Neuronal stem cell (in vitro differentiated cells): Measurements from ENCODE around the gene SMAD7.

Experiments
- DNase-seq: peaks from one replicate; pipeline ENCODE4 v3.0.0-alpha.2; 2013; ENCODE audit warnings: low spot score
- H2AFZ ChIP-seq: one replicate; pipeline ENCODE4 v1.6.1; 2013; ENCODE audit warnings: mild to moderate bottlenecking, low read length, inconsistent platforms
- H2AK5ac ChIP-seq: 2 replicates; pipeline ENCODE4 v1.6.1; 2013; ENCODE audit warnings: low read depth, mild to moderate bottlenecking, inconsistent platforms, low read length, moderate library complexity, mixed read lengths
- H2BK120ac ChIP-seq: 2 replicates; pipeline ENCODE4 v1.6.1; 2013; ENCODE audit warnings: low read depth, mild to moderate bottlenecking, inconsistent platforms, low read length, moderate library complexity, mixed read lengths
- H2BK12ac ChIP-seq: one replicate; pipeline ENCODE4 v1.6.1; 2013; ENCODE audit warnings: low read length, inconsistent platforms
- H2BK15ac ChIP-seq: 2 replicates; pipeline ENCODE4 v1.6.1; 2013; ENCODE audit warnings: mild to moderate bottlenecking, low read length, inconsistent platforms, mixed read lengths
- H2BK5ac ChIP-seq: one replicate; pipeline ENCODE4 v1.6.1; 2013; ENCODE audit warnings: inconsistent platforms, mild to moderate bottlenecking, low read length, moderate library complexity
- H3K14ac ChIP-seq: one replicate; pipeline ENCODE4 v1.6.1; 2013; ENCODE audit warnings: low read length, inconsistent platforms
- H3K18ac ChIP-seq: 2 replicates; pipeline ENCODE4 v1.6.1; 2013; ENCODE audit warnings: low read length, inconsistent platforms
- H3K23ac ChIP-seq: 2 replicates; pipeline ENCODE4 v1.6.1; 2013; ENCODE audit warnings: low read depth, mild to moderate bottlenecking, mixed read lengths, low read length, inconsistent platforms; ENCODE audit not compliant: poor library complexity
- H3K27ac ChIP-seq: replicated peaks from 3 replicates; pipeline ENCODE4 v1.5.1; 2013; ENCODE audit warnings: low read length, inconsistent platforms
- H3K27me3 ChIP-seq, 3 experiments: 2 replicates each; pipeline ENCODE4 v1.6.1; 2013; ENCODE audit warnings: low read length in 3 of 3, mild to moderate bottlenecking in 2 of 3, inconsistent platforms in 1 of 3, low read depth in 1 of 3, mixed read lengths in 1 of 3, moderate library complexity in 1 of 3; ENCODE audit not compliant: control insufficient read depth in 3 of 3, insufficient read depth in 3 of 3
- H3K36me3 ChIP-seq, 2 donors: replicated peaks in 1 of 2; 2 replicates each; pipeline ENCODE4 v1.6.1; 2013; ENCODE audit warnings: low read length in 2 of 2; ENCODE audit not compliant: control insufficient read depth in 2 of 2, insufficient read depth in 2 of 2
- H3K4ac ChIP-seq: 2 replicates; pipeline ENCODE4 v1.6.1; 2013; ENCODE audit warnings: inconsistent platforms, mild to moderate bottlenecking, low read length, moderate library complexity
- H3K4me1 ChIP-seq, 2 donors: 1 replicate in 1 of 2; 2 replicates in 1 of 2; pipeline ENCODE4 v1.6.1; 2013; ENCODE audit warnings: low read length in 2 of 2, low read depth in 1 of 2; ENCODE audit not compliant: control insufficient read depth in 2 of 2, insufficient read depth in 1 of 2
- H3K4me2 ChIP-seq: one replicate; pipeline ENCODE4 v1.6.1; 2013; ENCODE audit warnings: mild to moderate bottlenecking, low read length, inconsistent platforms; ENCODE audit not compliant: insufficient read depth, poor library complexity, severe bottlenecking
- H3K4me3 ChIP-seq, 2 donors: 2 replicates each; pipeline ENCODE4 v1.5.1; 2013; ENCODE audit warnings: low read length in 2 of 2, mild to moderate bottlenecking in 2 of 2, inconsistent platforms in 1 of 2, moderate library complexity in 1 of 2
- H3K79me1 ChIP-seq: one replicate; pipeline ENCODE4 v1.6.1; 2013; ENCODE audit warnings: low read depth, mild to moderate bottlenecking, inconsistent platforms, low read length, moderate library complexity
- H3K9ac ChIP-seq: one replicate; pipeline ENCODE4 v1.6.1; 2013; ENCODE audit warnings: mild to moderate bottlenecking, low read depth, low read length, inconsistent platforms; ENCODE audit not compliant: poor library complexity
- H3K9me3 ChIP-seq, 2 donors: replicated peaks in 1 of 2; 2 replicates each; pipeline versions ENCODE3 to v1.6.1; 2013; ENCODE audit warnings: low read length in 2 of 2, mild to moderate bottlenecking in 2 of 2, inconsistent platforms in 1 of 2, low read depth in 1 of 2, mixed read lengths in 1 of 2, moderate library complexity in 1 of 2; ENCODE audit not compliant: control insufficient read depth in 2 of 2, insufficient read depth in 1 of 2
- H4K8ac ChIP-seq: one replicate; pipeline ENCODE4 v1.6.1; 2013; ENCODE audit warnings: low read depth, mild to moderate bottlenecking, inconsistent platforms, low read length, moderate library complexity
- H4K91ac ChIP-seq: one replicate; pipeline ENCODE4 v1.6.1; 2013; ENCODE audit warnings: low read length, low read depth, mild to moderate bottlenecking, inconsistent platforms; ENCODE audit not compliant: poor library complexity
- WGBS, 2 donors: extraction: QIAGEN DNeasy Blood & Tissue Kit; methylation state at CpG; one replicate each; pipeline ENCODE4 v1.1.7; 2013; ENCODE audit warnings: missing lambda C conversion rate in 2 of 2, mixed read lengths in 1 of 2; ENCODE audit not compliant: insufficient read length in 2 of 2, insufficient replicate concordance in 1 of 2; ENCODE audit errors: extremely low coverage in 2 of 2; 5-methylcytosine and 5-hydroxymethylcytosine counted together

Gene SMAD7

DNA sequence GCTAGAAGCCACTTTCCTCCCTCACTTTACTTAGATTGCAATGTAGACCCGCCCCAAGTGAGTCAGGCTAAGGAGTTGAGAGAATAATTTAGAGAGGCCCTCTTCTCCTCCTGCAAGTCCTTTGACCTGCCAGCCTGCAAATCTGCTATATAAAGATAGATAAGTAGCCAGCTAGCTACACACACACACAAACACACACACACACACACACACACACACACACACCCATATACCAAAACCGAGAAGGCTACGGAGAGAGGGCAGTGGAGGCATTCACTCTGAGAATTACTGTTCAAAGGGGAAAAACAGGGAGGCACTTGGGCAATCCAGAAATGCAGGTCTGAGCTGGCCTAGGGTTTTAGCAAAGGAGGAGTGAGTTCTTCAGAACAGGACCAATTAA, 23.0 kb upstream of the SMAD7 start:
- WGBS, 2 donors, result no CpG with 5 or more reads among the region's 3 CpGs

DNA sequence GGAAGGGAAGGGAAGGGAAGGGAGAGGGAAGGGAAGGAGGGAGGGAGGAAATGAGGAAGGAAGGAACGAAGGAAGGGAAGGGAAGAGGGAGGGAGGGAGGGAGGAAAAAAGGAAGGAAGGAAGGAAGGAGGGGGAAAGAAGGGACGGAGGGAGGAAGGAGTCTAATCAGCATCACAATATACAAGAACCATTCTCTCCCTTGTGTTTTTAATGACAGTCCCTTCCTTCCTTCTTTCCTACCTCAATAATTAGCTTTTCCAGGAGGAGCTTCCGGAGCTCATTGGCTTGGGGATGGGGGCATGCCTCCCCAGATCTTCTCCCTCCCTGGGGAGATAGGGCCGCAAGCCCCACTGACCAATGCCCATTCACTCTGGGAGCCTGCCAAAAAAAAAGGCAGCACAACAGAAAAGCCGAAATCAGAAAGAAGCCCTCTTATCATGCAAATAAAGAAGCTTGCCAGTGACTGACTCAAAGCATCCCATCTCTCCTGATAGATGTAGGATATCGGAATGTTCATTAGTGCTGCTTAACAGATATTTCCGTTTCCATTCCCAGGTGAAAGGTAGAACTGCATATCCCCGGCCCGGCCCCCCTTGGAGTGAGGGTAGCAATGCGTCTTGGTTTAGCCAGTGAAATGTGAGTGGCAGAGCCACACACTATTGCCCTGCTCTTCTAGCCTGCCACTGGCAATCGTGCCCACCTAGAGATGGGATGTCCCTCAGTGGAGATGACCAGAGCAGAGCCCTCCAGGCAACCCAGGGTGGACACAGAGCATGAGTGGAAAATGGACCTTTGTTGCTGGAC, 17.8 kb upstream of the SMAD7 start:
- no CpG with 5 or more reads among the region's 11 CpGs for WGBS, 2 donors
- Histone ChIP-seq H4K8ac (no peak overlapping the region), H3K23ac (no peak overlapping the region), H3K36me3 (no peaks in the 10 kb centered on the region), H2BK15ac (peak overlapping the region; percentile 47), H3K4me1 (peaks cover 2 to 5% of the 10 kb centered on the region in 2 donors), H3K9me3 (no peaks in the 10 kb centered on the region), H3K4me2 (peak overlapping the region; percentile 22), H4K91ac (no peak overlapping the region), H2BK120ac (no peak overlapping the region), H3K27me3 (peaks cover 0 to 31% (median 6%) of the 10 kb centered on the region in 3 experiments), H2BK5ac (no peak overlapping the region), H3K9ac (no peak overlapping the region), H3K27ac (no peak overlapping the region), H2BK12ac (no peak overlapping the region), H2AFZ (no peak overlapping the region), H3K4me3 (no peak overlapping the region), H3K14ac (no peak overlapping the region), H3K18ac (peak overlapping the region; percentile 52), H3K79me1 (no peaks in the 10 kb centered on the region), H2AK5ac (peak overlapping the region; percentile 33), H3K4ac (peak overlapping the region; percentile 17)
- DNase-seq, result no peak

More for the DNA sequence above, 23.0 kb upstream of the SMAD7 start:
- H2BK5ac ChIP-seq, result no peak overlapping the region
- H2AK5ac ChIP-seq, result no peak overlapping the region
- H4K8ac ChIP-seq, result no peak overlapping the region
- peaks cover 3 to 68% (median 37%) of the 10 kb centered on the region in 3 experiments for H3K27me3 ChIP-seq
- no peak overlapping the region for H2AFZ ChIP-seq
- no peak overlapping the region for H3K27ac ChIP-seq
- no peak overlapping the region for H3K4me2 ChIP-seq
- H3K4me3 ChIP-seq, result no peak overlapping the region
- H3K23ac ChIP-seq, result no peak overlapping the region
- H3K9ac ChIP-seq, result no peak overlapping the region
- H3K18ac ChIP-seq, result no peak overlapping the region
- DNase-seq, result no peak
- no peak overlapping the region for H2BK15ac ChIP-seq
- no peak overlapping the region for H4K91ac ChIP-seq
- H2BK12ac ChIP-seq, result no peak overlapping the region
- H2BK120ac ChIP-seq, result no peak overlapping the region
- H3K9me3 ChIP-seq, result peaks cover 0 to 8% of the 10 kb centered on the region in 2 donors
- H3K4me1 ChIP-seq, result peaks cover 6 to 10% of the 10 kb centered on the region in 2 donors
- H3K4ac ChIP-seq, result no peak overlapping the region
- no peak overlapping the region for H3K14ac ChIP-seq
- no peaks in the 10 kb centered on the region for H3K36me3 ChIP-seq
- H3K79me1 ChIP-seq, result no peaks in the 10 kb centered on the region

DNA sequence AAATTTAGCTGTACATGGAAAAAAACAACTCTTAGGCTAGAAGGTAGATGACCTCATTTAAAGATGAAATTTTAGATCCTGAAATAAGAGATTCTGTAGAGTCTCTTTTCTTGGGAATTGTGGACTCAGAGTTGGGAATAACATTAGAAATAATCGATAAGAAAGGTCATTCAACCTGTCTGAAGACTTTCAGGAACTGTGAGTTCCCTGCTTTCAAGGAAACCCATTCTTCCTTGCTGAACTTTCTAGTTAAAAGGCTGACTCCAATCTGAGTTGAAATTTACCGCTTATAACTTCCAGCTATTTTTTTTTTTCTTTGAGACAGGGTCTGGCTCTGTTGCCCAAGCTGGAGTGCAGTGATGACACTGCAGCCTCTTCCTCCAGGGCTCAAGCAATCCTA, 16.8 kb upstream of the SMAD7 start:
- H3K79me1 ChIP-seq, result no peaks in the 10 kb centered on the region
- peaks cover 4 to 7% of the 10 kb centered on the region in 2 donors for H3K4me1 ChIP-seq
- H3K27ac ChIP-seq, result no peak overlapping the region
- H3K36me3 ChIP-seq, result no peaks in the 10 kb centered on the region
- no peak overlapping the region for H3K4ac ChIP-seq
- H4K91ac ChIP-seq, result no peak overlapping the region
- H3K4me3 ChIP-seq, result no peak overlapping the region
- peaks cover 0 to 25% (median 2%) of the 10 kb centered on the region in 3 experiments for H3K27me3 ChIP-seq
- no peak overlapping the region for H3K18ac ChIP-seq
- H3K9ac ChIP-seq, result no peak overlapping the region
- H3K23ac ChIP-seq, result no peak overlapping the region
- no peak overlapping the region for H2BK5ac ChIP-seq
- no CpG with 5 or more reads among the region's 2 CpGs for WGBS, 2 donors
- no peak overlapping the region for H2BK120ac ChIP-seq
- DNase-seq, result no peak
- H2AFZ ChIP-seq, result no peak overlapping the region
- no peaks in the 10 kb centered on the region for H3K9me3 ChIP-seq
- H2BK15ac ChIP-seq, result no peak overlapping the region
- H3K14ac ChIP-seq, result no peak overlapping the region
- H3K4me2 ChIP-seq, result no peak overlapping the region
- no peak overlapping the region for H2AK5ac ChIP-seq
- no peak overlapping the region for H4K8ac ChIP-seq
- H2BK12ac ChIP-seq, result no peak overlapping the region

DNA sequence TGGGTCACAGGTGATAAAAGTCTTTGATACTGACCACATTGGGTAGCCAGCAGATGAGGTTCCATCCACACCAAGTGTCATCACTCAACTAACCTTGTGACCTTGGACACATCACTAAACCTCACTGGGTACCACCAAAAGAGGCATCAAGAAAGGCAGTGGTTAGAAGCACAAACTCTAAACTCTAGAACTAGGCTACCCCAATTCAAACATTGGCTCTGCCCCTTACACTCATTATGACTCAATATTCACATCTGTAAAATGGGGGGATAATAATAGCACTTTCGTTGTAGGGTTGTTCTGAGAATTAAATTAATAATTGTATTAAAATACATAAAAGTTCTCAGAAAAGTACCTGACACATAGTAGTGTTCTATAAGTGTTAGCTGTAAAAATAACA, 15.8 kb upstream of the SMAD7 start:
- no peak overlapping the region for H3K4me3 ChIP-seq
- H2AK5ac ChIP-seq, result no peak overlapping the region
- no peak overlapping the region for H2BK120ac ChIP-seq
- H3K4me2 ChIP-seq, result no peak overlapping the region
- no peaks in the 10 kb centered on the region for H3K36me3 ChIP-seq
- no peak overlapping the region for H2BK15ac ChIP-seq
- H2AFZ ChIP-seq, result no peak overlapping the region
- no peak overlapping the region for H3K14ac ChIP-seq
- no peak overlapping the region for H4K8ac ChIP-seq
- no peak overlapping the region for H4K91ac ChIP-seq
- no peak for DNase-seq
- no peak overlapping the region for H3K9ac ChIP-seq
- no peak overlapping the region for H3K18ac ChIP-seq
- H3K9me3 ChIP-seq, result no peaks in the 10 kb centered on the region
- H2BK12ac ChIP-seq, result no peak overlapping the region
- H3K23ac ChIP-seq, result no peak overlapping the region
- no peak overlapping the region for H3K27ac ChIP-seq
- no peaks in the 10 kb centered on the region for H3K79me1 ChIP-seq
- peaks cover 0 to 18% (median 2%) of the 10 kb centered on the region in 3 experiments for H3K27me3 ChIP-seq
- WGBS, 2 donors, result no CpG with 5 or more reads among the region's 1 CpG
- H2BK5ac ChIP-seq, result no peak overlapping the region
- no peak overlapping the region for H3K4ac ChIP-seq
- peaks cover 6 to 7% of the 10 kb centered on the region in 2 donors for H3K4me1 ChIP-seq
